22Rv1 (cell line): ENCODE data around the gene MLXIP.

ENCODE experiments used
- CTCF ChIP-seq: fragments of 450-650 bp; IDR thresholded peaks from 2 replicates; pipeline ENCODE4 v1.5.1; 2017; ENCODE audit warnings: mild to moderate bottlenecking
- ZFX ChIP-seq: fragments of 450-650 bp; IDR thresholded peaks from 2 replicates; pipeline ENCODE4 v1.6.1; 2017; ENCODE audit warnings: antibody characterized with exemption, borderline replicate concordance

GRCh38 chr12:122097927-122098756, 19.6 kb downstream of the MLXIP start:
- TF ChIP-seq CTCF (no peak), ZFX (no peak)
